Natural killer cell treated with Interleukin-12 subunit alpha and Interleukin-12 subunit beta and Interleukin-15 and Interleukin-18, amount 100 ng/mL, for 72 hours (primary cell): ENCODE data around the gene VSX1. TPM values are rescaled to one million over a fixed set of nuclear protein-coding genes. Genes with fewer than 3 reads are reported as not detected.

Experiments
- ATAC-seq, 2 donors: fragments of 150-1000 bp; cut with Tn5 transposase in 1 of 2; sonication (Bioruptor Pico), chemical (Tn5 transposase) in 1 of 2; 2 replicates each; pipeline ENCODE4 v1.10.0; 2021
- DNase-seq: peaks from one replicate; pipeline ENCODE4 v3.0.0; 2022; ENCODE audit warnings: low spot score
- H3K27ac Mint-ChIP-seq, 2 donors: 1 replicate in 1 of 2; 2 replicates in 1 of 2; pipeline ENCODE4 v1.8.0; 2022; ENCODE audit warnings: mixed read lengths in 2 of 2, mild to moderate bottlenecking in 1 of 2, moderate library complexity in 1 of 2
- H3K27me3 Mint-ChIP-seq, 2 donors: 1 replicate in 1 of 2; 2 replicates in 1 of 2; pipeline ENCODE4 v1.8.0; 2022; ENCODE audit warnings: mixed read lengths in 2 of 2
- H3K36me3 Mint-ChIP-seq: one replicate; pipeline ENCODE4 v1.8.0; 2022; ENCODE audit warnings: mixed read lengths
- H3K4me1 Mint-ChIP-seq, 2 donors: 1 replicate in 1 of 2; 2 replicates in 1 of 2; pipeline ENCODE4 v1.8.0; 2022; ENCODE audit warnings: low read depth in 2 of 2, mixed read lengths in 2 of 2, mild to moderate bottlenecking in 1 of 2
- H3K4me3 Mint-ChIP-seq: one replicate; pipeline ENCODE4 v1.8.0; 2022; ENCODE audit warnings: mixed read lengths
- H3K9me3 Mint-ChIP-seq: 2 replicates; pipeline ENCODE4 v1.8.0; 2022; ENCODE audit warnings: mixed read lengths
- total RNA-seq, 2 donors: library from RNA; stranded (reverse); gene quantifications; one replicate each; pipeline ENCODE4 v1.2.3, GENCODE V29; 2022

Gene VSX1
- total RNA-seq, 2 donors from 2014 or later = not detected

- no peaks in the 10 kb centered on the region for H3K9me3 Mint-ChIP-seq
- peaks cover 5 to 7% of the 10 kb centered on the region in 2 donors for H3K4me1 Mint-ChIP-seq
- DNase-seq = no peak
- no peak overlapping the region for H3K4me3 Mint-ChIP-seq
- no peaks in the 10 kb centered on the region for H3K36me3 Mint-ChIP-seq
- no peak overlapping the region for H3K27ac Mint-ChIP-seq
- H3K27me3 Mint-ChIP-seq = peaks cover 49 to 64% of the 10 kb centered on the region in 2 donors
- ATAC-seq = no peak
Measured at GRCh38 chr20:25082498-25082873, 545 bp upstream of the VSX1 start.

- ATAC-seq = no peak
- H3K27ac Mint-ChIP-seq = no peak overlapping the region
- no peaks in the 10 kb centered on the region for H3K36me3 Mint-ChIP-seq
- H3K9me3 Mint-ChIP-seq = no peaks in the 10 kb centered on the region
- H3K4me1 Mint-ChIP-seq = peaks cover 7 to 12% of the 10 kb centered on the region in 2 donors
- H3K27me3 Mint-ChIP-seq = peaks cover 49 to 66% of the 10 kb centered on the region in 2 donors
- no peak for DNase-seq
- no peak overlapping the region for H3K4me3 Mint-ChIP-seq
Measured at GRCh38 chr20:25081065-25081729, 744 bp downstream of the VSX1 start.

- Mint-ChIP-seq H3K4me1 (peaks cover 7 to 12% of the 10 kb centered on the region in 2 donors), H3K27ac (no peak overlapping the region), H3K27me3 (peaks cover 50 to 74% of the 10 kb centered on the region in 2 donors), H3K36me3 (no peaks in the 10 kb centered on the region), H3K9me3 (no peaks in the 10 kb centered on the region), H3K4me3 (no peak overlapping the region)
- ATAC-seq (no peak), DNase-seq (no peak)
Measured at GRCh38 chr20:25079171-25079570, 2.8 kb downstream of the VSX1 start.

GRCh38 chr20:25078662-25079061, 3.3 kb downstream of the VSX1 start:
- H3K36me3 Mint-ChIP-seq = no peaks in the 10 kb centered on the region
- H3K4me1 Mint-ChIP-seq = peaks cover 7 to 8% of the 10 kb centered on the region in 2 donors
- DNase-seq (no peak), ATAC-seq (no peak)
- no peak overlapping the region for H3K27ac Mint-ChIP-seq
- H3K27me3 Mint-ChIP-seq = peaks cover 49 to 71% of the 10 kb centered on the region in 2 donors
- no peak overlapping the region for H3K4me3 Mint-ChIP-seq
- no peaks in the 10 kb centered on the region for H3K9me3 Mint-ChIP-seq

GRCh38 chr20:25077610-25078169, 4.3 kb downstream of the VSX1 start:
- Mint-ChIP-seq H3K36me3 (no peaks in the 10 kb centered on the region), H3K27me3 (peaks cover 52 to 74% of the 10 kb centered on the region in 2 donors), H3K27ac (no peak overlapping the region), H3K4me1 (peaks cover 5 to 6% of the 10 kb centered on the region in 2 donors), H3K4me3 (no peak overlapping the region), H3K9me3 (no peaks in the 10 kb centered on the region)
- ATAC-seq (peak in 1 of 2 donors; percentile 74), DNase-seq (no peak)

- Mint-ChIP-seq H3K27ac (no peak overlapping the region), H3K4me1 (peaks cover 2 to 5% of the 10 kb centered on the region in 2 donors), H3K9me3 (no peaks in the 10 kb centered on the region), H3K4me3 (no peak overlapping the region), H3K36me3 (no peaks in the 10 kb centered on the region), H3K27me3 (peaks cover 53 to 77% of the 10 kb centered on the region in 2 donors)
- ATAC-seq (no peak), DNase-seq (no peak)
Measured at GRCh38 chr20:25076731-25077609, 5.0 kb downstream of the VSX1 start.

GRCh38 chr20:25076201-25076600, 5.7 kb downstream of the VSX1 start:
- DNase-seq = no peak
- peaks cover 59 to 84% of the 10 kb centered on the region in 2 donors for H3K27me3 Mint-ChIP-seq
- H3K9me3 Mint-ChIP-seq = no peaks in the 10 kb centered on the region
- no peak overlapping the region for H3K4me3 Mint-ChIP-seq
- H3K36me3 Mint-ChIP-seq = no peaks in the 10 kb centered on the region
- no peak overlapping the region for H3K27ac Mint-ChIP-seq
- peaks cover 2 to 5% of the 10 kb centered on the region in 2 donors for H3K4me1 Mint-ChIP-seq
- ATAC-seq = no peak

GRCh38 chr20:25073544-25073943, 8.4 kb downstream of the VSX1 start:
- H3K27me3 Mint-ChIP-seq = peaks cover 55 to 79% of the 10 kb centered on the region in 2 donors
- H3K4me3 Mint-ChIP-seq = no peak overlapping the region
- ATAC-seq (no peak), DNase-seq (no peak)
- no peak overlapping the region for H3K27ac Mint-ChIP-seq
- peaks cover 2 to 5% of the 10 kb centered on the region in 2 donors for H3K4me1 Mint-ChIP-seq
- H3K9me3 Mint-ChIP-seq = no peaks in the 10 kb centered on the region
- H3K36me3 Mint-ChIP-seq = no peaks in the 10 kb centered on the region

GRCh38 chr20:25072226-25072811, 9.6 kb downstream of the VSX1 start:
- H3K27ac Mint-ChIP-seq = no peak overlapping the region

GRCh38 chr20:25071734-25072133, 10.2 kb downstream of the VSX1 start:
- peaks cover 46 to 66% of the 10 kb centered on the region in 2 donors for H3K27me3 Mint-ChIP-seq
- H3K4me3 Mint-ChIP-seq = no peak overlapping the region
- no peak overlapping the region for H3K27ac Mint-ChIP-seq
- H3K9me3 Mint-ChIP-seq = no peaks in the 10 kb centered on the region
- no peak for ATAC-seq
- H3K36me3 Mint-ChIP-seq = no peaks in the 10 kb centered on the region
- no peak for DNase-seq
- H3K4me1 Mint-ChIP-seq = peaks cover 0 to under 1% of the 10 kb centered on the region in 2 donors

More at GRCh38 chr20:25072226-25072811, 9.6 kb downstream of the VSX1 start:
- Mint-ChIP-seq H3K4me1 (peaks cover 2 to 5% of the 10 kb centered on the region in 2 donors), H3K9me3 (no peaks in the 10 kb centered on the region), H3K36me3 (no peaks in the 10 kb centered on the region), H3K27me3 (peaks cover 49 to 71% of the 10 kb centered on the region in 2 donors), H3K4me3 (no peak overlapping the region)
- DNase-seq (no peak), ATAC-seq (no peak)

GRCh38 chr20:25070821-25071473, 11.0 kb downstream of the VSX1 start:
- H3K27me3 Mint-ChIP-seq = peaks cover 46 to 67% of the 10 kb centered on the region in 2 donors
- DNase-seq (no peak), ATAC-seq (peak in 1 of 2 donors; percentile 15)
- H3K4me3 Mint-ChIP-seq = no peak overlapping the region
- H3K9me3 Mint-ChIP-seq = no peaks in the 10 kb centered on the region
- H3K27ac Mint-ChIP-seq = no peak overlapping the region
- peaks cover 1 to 2% of the 10 kb centered on the region in 2 donors for H3K4me1 Mint-ChIP-seq
- no peaks in the 10 kb centered on the region for H3K36me3 Mint-ChIP-seq

GRCh38 chr20:25067102-25067987, 14.6 kb downstream of the VSX1 start:
- no peak for DNase-seq
- Mint-ChIP-seq H3K9me3 (no peaks in the 10 kb centered on the region), H3K4me1 (peaks cover 4 to 8% of the 10 kb centered on the region in 2 donors), H3K27me3 (peaks cover 27 to 37% of the 10 kb centered on the region in 2 donors), H3K4me3 (no peak overlapping the region), H3K36me3 (no peaks in the 10 kb centered on the region), H3K27ac (no peak overlapping the region)
- ATAC-seq = no peak
